Mucosa of rectum (tissue), 2 donors: ENCODE results near the gene TMEM170B.

ENCODE experiments used
- H3K27ac ChIP-seq, 2 donors: one replicate each; pipeline ENCODE4 v1.7.0; 2013; ENCODE audit warnings: inconsistent platforms in 2 of 2, low read depth in 2 of 2, low read length in 2 of 2
- H3K27me3 ChIP-seq, 2 donors: one replicate each; pipeline ENCODE4 v1.7.0; 2013; ENCODE audit warnings: low read length in 2 of 2; ENCODE audit not compliant: control insufficient read depth in 2 of 2, insufficient read depth in 2 of 2
- H3K36me3 ChIP-seq, 2 donors: one replicate each; pipeline ENCODE4 v1.7.0; 2013; ENCODE audit warnings: low read length in 2 of 2; ENCODE audit not compliant: control insufficient read depth in 2 of 2, insufficient read depth in 2 of 2
- H3K4me1 ChIP-seq, 2 donors: one replicate each; pipeline ENCODE4 v1.7.0; 2013; ENCODE audit warnings: low read length in 2 of 2, mild to moderate bottlenecking in 1 of 2; ENCODE audit not compliant: control insufficient read depth in 2 of 2, insufficient read depth in 2 of 2
- H3K4me3 ChIP-seq, 2 donors: one replicate each; pipeline ENCODE4 v1.7.0; 2013; ENCODE audit warnings: low read length in 2 of 2
- H3K9ac ChIP-seq, 2 donors: one replicate each; pipeline ENCODE4 v1.7.0; 2013; ENCODE audit warnings: low read length in 2 of 2, low read depth in 1 of 2, mild to moderate bottlenecking in 1 of 2
- H3K9me3 ChIP-seq, 2 donors: one replicate each; pipeline ENCODE4 v1.7.0; 2013; ENCODE audit warnings: low read length in 2 of 2; ENCODE audit not compliant: control insufficient read depth in 2 of 2
- donor health status: healthy.
- donor health status: Normal muscosa, but diverticular disease.

TMEM170B gene

DNA sequence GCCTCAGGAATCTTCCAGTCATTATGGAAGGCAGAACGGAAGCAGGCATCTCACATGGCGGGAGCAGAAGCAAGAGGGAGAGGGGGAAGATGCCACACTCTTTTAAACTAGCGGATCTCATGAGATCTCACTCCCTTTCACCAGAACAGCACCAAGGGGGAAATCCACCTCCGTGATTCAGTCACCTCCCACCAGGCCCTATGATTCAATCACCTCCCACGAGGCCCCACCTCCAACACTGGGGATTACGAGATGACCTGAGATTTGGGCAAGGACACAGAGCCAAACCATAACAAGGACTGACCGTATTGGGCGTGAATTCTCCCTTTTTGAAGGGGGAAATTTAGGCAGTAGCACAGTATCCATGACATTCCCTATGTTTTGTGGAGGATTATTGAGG, 88.8 kb downstream of the TMEM170B start:
- no peaks in the 10 kb centered on the region for H3K27me3 ChIP-seq
- H3K4me1 ChIP-seq = no peaks in the 10 kb centered on the region
- no peak overlapping the region for H3K9ac ChIP-seq
- H3K9me3 ChIP-seq = no peaks in the 10 kb centered on the region
- H3K36me3 ChIP-seq = no peaks in the 10 kb centered on the region
- H3K27ac ChIP-seq = no peak overlapping the region
- no peak overlapping the region for H3K4me3 ChIP-seq

- no peak overlapping the region for H3K4me3 ChIP-seq
- H3K9ac ChIP-seq = no peak overlapping the region
- H3K36me3 ChIP-seq = no peaks in the 10 kb centered on the region
- H3K27me3 ChIP-seq = no peaks in the 10 kb centered on the region
- no peak overlapping the region for H3K27ac ChIP-seq
- H3K9me3 ChIP-seq = no peaks in the 10 kb centered on the region
- H3K4me1 ChIP-seq = no peaks in the 10 kb centered on the region
Observed at GRCh38 chr6:11628562-11628961, 91.0 kb downstream of the TMEM170B start.

DNA sequence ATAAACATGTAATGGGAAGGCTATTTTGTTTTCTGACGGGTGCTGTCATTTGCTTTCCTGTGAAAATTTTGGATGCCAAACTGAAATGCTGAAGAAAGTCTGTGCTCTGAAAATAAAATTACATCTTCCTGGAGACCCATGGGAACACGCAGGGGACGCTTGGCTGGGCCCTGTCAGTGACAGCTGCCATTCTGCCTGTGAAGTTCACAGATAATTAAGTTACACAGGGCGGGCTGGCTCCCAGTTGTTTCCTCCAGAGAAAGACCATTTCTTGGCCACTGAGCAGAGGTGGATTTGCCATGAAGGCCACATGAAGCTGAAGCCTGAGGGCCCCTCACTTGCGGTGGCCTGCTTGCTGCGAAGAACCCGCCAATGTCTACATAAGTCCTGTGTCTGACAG, 93.5 kb downstream of the TMEM170B start:
- no peak overlapping the region for H3K4me3 ChIP-seq
- H3K9ac ChIP-seq = no peak overlapping the region
- H3K36me3 ChIP-seq = no peaks in the 10 kb centered on the region
- H3K4me1 ChIP-seq = no peaks in the 10 kb centered on the region
- H3K27me3 ChIP-seq = no peaks in the 10 kb centered on the region
- H3K9me3 ChIP-seq = no peaks in the 10 kb centered on the region
- no peak overlapping the region for H3K27ac ChIP-seq

DNA sequence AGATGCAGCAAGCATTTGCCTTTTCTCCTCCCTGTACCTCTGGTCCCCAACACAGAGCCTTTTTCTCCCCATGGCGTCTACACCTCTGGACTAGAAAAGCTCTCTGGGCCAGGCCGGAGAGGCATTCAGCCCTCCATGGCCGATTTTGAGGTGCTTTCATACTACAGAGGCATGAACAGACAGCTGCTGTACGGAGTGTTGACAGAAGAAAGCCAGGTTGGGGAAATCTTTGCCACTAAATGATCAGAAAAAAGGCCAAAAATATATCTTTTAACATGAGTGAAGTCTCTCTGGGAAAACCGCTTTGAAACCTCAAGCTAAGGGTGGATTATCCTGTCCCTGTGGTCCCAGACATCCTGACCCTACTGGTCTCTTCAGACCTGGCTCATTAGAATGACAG, 94.0 kb downstream of the TMEM170B start:
- H3K36me3 ChIP-seq = no peaks in the 10 kb centered on the region
- no peak overlapping the region for H3K9ac ChIP-seq
- H3K27ac ChIP-seq = no peak overlapping the region
- H3K9me3 ChIP-seq = no peaks in the 10 kb centered on the region
- no peaks in the 10 kb centered on the region for H3K4me1 ChIP-seq
- no peak overlapping the region for H3K4me3 ChIP-seq
- no peaks in the 10 kb centered on the region for H3K27me3 ChIP-seq

GRCh38 chr6:11632231-11632630, 94.7 kb downstream of the TMEM170B start:
- Histone ChIP-seq H3K9me3 (no peaks in the 10 kb centered on the region), H3K27ac (no peak overlapping the region), H3K27me3 (no peaks in the 10 kb centered on the region), H3K4me1 (no peaks in the 10 kb centered on the region), H3K9ac (no peak overlapping the region), H3K4me3 (no peak overlapping the region), H3K36me3 (no peaks in the 10 kb centered on the region)

GRCh38 chr6:11632795-11633511, 95.4 kb downstream of the TMEM170B start:
- no peaks in the 10 kb centered on the region for H3K9me3 ChIP-seq
- H3K9ac ChIP-seq = no peak overlapping the region
- H3K27me3 ChIP-seq = no peaks in the 10 kb centered on the region
- H3K4me3 ChIP-seq = no peak overlapping the region
- H3K27ac ChIP-seq = no peak overlapping the region
- no peaks in the 10 kb centered on the region for H3K4me1 ChIP-seq
- no peaks in the 10 kb centered on the region for H3K36me3 ChIP-seq
